ENCODE measurements around the gene RGN.
A peak's percentile ranks its signal among the peaks of the same experiment; 100 is the strongest.
"Not testable (repeated sequence)": the region's sequence is repeated elsewhere in the genome, so short reads cannot be mapped to it uniquely, and the experiment has no call there.

The RGN gene

GRCh38 chrX:47078129-47079043, at the start of gene RGN:
Gene RGN, plus strand, starts transcription at chrX:47078443. Its CDS starts 2,702 bp downstream, at chrX:47081145.
- DNase-seq, result no peak

- DNase-seq, result no peak
These were observed 47.9 kb upstream of the RGN start for GRCh38 chrX:47030339-47030738.

- no peak for DNase-seq
These were observed 30.3 kb upstream of the RGN start for GRCh38 chrX:47047989-47048388.

GRCh38 chrX:47059142-47059874, 18.9 kb upstream of the RGN start:
- no peak for DNase-seq

DNA sequence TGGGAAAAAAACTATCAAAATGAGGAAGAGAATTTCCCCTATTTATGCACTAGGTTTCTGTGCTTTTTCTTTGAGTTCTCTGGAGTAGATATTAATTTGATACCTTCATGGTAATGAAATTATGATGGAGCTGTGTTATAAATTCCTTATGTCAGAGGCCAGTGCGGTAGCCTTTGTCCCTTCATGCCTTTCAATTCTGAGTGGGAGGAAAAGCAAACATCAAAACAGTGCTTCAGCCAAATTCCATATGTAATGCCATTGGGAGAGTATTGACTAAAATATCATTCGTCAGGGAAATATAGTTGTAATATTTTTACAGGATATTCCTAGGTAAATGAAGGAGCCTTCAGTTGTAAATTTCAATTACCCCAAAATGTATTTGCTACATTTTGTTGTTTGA, 17.5 kb upstream of the RGN start:
- no peak for DNase-seq

DNA sequence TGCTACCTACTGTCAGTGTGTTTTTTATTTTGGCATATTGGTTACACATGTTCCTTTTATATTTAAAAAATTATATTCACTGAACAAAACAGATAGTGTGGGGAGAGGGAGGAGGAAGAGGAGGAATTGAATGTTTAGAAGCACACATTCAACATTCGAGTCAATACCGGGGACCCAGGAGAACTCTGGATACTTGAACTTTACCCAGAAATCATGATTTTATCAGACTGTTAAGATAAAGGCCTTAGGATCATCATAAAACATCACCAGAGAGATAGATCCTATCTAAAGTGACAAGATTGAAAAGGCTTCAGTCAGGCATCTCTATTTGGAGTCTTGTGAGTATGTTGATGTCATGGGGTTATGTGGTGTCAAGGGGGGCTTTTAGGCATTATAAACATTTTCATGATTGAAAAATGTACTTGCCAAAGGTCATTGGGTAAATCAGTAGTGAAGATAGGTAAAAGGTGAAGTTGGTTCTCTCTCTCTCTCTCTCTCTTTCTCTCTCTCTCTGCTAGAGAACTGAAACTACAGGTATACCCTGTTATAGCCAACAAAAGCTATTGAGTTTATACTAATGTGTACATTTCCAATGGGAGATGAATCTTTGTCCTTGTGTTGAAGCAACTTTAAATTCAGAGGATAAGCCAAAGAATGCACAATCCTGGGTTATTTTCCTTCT, 16.9 kb upstream of the RGN start:
- DNase-seq, result no peak

GRCh38 chrX:47063179-47063578, 15.1 kb upstream of the RGN start:
- no peak for DNase-seq

- no peak for DNase-seq
These were observed 10.0 kb upstream of the RGN start for GRCh38 chrX:47068214-47068613.

DNA sequence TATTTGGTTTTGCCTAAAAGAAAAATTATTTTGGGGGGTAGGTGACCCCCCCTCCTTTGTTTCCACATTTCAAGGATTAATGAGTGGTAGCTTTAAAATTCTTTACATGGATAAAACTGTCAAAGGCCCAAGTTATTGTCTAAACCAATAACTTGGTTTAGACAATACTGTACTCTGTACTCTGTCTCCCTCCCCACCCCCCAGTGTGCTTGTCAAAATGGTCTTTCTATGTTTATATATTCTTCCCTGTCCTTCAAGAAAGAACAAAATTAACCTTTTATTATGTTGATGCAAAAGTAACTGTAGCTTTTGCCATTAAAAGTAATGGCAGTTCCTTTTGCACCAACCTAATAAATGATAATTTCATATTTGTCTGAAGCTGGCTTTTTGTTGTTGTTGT, 9.5 kb upstream of the RGN start:
- DNase-seq, result no peak

DNA sequence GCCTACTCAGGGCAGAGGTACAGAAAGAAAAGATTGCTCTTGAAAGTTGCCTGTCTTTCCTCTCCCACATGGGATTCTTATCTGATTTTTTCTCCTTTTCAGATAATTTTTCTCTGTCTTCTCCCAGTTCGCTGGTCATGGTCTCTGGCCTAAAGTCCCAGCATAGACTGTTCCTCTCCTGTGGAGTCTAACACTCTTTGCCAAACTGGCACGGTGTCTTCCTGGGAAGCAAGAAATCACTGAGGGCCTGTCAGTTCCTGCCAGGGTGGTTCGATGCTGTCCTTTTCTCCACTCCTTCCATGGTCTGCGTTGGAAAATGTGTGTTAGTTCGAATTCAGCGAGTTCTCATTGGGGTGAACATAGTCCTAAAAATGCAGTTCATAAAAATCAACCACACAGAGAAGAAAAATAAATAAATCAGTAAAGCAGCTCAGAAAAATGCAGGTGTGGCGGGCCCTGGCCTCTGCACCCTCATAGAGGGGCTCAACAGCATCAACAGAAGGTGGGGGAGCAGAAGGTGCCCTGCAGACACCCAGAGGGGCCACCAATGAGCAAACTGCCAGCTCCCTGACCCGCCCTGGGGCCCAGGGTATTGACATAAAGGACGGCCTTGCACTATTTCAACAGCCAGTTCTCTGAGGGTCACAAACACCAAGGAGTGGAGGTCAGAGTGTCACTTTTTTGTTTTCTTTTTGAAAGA, 2.1 kb downstream of the RGN start:
- no peak for DNase-seq

DNA sequence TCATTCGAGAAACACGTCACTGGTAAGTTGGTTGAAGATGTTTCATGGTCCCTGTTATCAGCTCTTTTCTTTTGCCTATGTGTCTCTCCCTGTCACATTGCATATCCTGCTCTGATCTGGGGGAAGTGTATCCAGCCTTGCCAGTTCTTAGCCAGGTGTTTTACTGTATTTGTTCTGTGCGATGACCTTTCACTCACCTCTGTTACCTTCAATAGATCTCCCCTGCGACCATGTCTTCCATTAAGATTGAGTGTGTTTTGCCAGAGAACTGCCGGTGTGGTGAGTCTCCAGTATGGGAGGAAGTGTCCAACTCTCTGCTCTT, 2.6 kb downstream of the RGN start:
- no peak for DNase-seq

DNA sequence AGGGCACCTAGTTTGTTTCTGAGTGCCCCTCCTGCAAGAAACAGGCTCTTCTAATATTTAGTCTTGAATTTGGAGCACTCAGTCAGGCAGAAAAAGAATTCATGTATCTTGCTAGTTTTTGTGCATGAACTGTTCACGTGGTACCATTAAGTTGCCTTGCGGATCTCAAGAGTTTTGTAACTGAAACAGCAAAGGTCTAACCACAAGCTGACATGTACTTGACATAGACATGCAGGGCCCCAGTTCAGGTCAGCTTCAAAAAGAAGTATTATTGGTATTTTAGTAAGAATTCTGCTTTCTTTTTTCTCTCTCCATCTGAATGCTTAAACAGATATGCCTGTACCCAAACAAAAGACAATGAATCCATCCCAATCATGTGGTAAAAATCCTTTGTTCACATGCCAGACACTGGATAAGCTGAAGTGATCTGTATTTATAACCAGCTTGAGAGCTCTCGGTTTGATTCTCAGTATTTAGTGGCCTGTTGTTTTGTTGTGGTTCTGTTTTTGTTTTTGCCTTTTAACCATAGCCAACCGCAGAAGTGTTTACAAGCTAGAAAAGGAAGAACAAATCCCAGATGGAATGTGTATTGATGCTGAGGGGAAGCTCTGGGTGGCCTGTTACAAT, 13.0 kb downstream of the RGN start:
- DNase-seq, result no peak

- DNase-seq, result no peak
These were observed 15.0 kb downstream of the RGN start for GRCh38 chrX:47093248-47093647.

GRCh38 chrX:47093860-47094259, 15.6 kb downstream of the RGN start:
- DNase-seq, result no peak

DNA sequence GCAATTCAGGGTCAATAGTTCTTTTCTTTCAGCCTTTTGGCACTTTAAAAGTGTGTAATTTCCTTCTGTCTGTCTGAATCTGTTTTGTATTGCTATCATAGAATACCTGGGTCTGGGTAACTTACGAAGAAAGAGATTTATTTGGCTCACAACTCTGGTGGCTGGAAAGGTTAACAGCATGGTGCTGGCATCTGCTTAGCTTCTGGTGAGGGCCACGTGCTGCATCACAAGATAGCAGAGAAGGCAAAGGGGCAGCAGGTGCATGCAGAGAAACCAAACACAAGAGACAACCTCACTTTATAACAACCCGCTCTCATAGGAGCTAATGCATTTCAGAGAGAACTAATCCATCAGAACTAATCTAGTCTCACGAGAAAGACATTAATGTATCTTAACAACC, 18.8 kb downstream of the RGN start:
- DNase-seq, result no peak

DNA sequence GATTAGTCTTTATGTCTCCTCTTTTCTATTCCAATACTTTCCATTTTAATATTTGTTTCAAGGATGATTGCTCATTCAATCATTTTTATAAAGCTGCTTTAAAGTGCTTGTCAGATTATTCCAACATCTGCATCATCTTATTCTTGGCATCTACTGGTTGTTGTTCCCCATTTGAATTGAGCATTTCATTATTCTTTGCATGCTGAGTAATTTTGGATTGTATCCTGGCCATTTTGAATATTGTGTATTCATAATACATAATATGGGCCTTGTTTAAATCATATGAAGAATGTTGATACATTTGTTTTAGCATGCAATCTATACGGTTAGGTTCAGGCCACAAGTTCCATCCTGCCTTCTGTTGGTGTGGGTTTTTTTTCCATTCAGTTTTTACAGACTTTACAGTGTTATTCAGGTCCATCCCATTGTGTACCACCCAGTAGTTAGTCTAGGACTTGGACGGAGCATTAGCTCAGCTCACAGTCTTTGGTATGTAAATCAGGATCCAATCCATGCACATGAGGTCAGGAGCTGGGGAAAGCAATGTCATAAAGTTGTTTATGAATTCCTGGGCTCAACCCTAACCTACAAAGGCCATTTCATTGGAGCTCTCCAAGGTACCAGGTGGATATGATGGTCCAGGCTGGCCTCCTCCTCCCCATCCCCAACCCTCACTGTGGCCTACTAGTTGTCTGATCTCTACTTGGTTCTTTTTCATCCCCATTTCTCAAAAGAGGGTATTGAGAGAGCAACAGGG, 20.3 kb downstream of the RGN start:
- DNase-seq, result no peak

DNA sequence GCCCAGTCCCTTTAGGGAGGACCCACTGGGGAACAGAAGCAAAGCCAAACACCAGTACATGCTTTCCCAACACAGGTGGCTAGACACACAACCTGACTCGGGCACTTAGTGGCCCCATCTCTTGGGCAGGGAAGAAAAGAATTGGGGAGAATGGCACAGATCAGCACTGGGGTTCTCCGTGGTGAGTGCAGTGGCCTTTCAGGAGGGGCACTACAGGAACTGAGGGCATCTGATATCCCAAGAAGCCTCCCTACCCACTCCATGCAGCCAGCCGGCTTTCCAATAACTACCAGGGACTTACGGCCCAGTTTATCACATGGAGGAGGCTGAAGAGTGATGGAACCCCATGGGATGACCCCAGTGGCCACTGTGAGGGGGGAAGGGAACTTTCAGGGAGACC, 23.0 kb downstream of the RGN start:
- DNase-seq, result no peak

DNA sequence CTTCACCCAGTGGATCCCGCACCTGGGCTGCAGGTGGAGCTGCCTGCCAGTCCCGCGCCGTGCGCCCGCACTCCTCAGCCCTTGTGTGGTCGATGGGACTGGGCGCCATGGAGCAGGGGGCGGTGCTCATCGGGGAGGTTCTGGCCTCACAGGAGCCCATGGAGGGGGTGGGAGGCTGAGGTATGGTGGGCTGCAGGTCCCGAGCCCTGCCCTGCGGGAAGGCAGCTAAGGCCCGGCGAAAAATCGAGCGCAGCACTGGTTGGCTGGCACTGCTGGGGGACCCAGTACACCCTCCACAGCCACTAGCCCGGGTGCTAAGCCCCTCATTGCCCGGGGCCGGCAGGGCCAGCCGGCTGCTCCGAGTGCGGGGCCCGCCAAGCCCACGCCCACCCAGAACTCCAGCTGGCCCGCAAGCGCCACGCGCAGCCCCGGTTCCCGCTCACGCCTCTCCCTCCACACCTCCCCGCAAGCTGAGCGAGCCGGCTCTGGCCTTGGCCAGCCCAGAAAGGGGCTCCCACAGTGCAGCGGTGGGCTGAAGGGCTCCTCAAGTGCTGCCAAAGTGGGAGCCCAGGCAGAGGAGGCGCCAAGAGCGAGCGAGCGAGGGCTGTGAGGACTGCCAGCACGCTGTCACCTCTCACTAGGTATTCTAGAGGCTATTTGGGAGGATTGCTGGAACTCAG, 32.8 kb downstream of the RGN start:
- not testable (repeated sequence) for DNase-seq

GRCh38 chrX:47112316-47112954, 34.2 kb downstream of the RGN start:
- peak; percentile 30 for DNase-seq

- not testable (repeated sequence) for DNase-seq
These were observed 38.4 kb downstream of the RGN start for GRCh38 chrX:47116551-47117110.

Measured in activated CD8-positive, alpha-beta memory T cell treated with anti-CD3 and anti-CD28 coated beads for 24 hours (primary cell).